GM12864 (cell line): ENCODE measurements around the gene TRAPPC10.

Source experiments
- DNase-seq: peaks from one replicate; pipeline ENCODE4 v3.0.0-alpha.2; 2011; ENCODE audit warnings: low read depth
- H3K4me3 ChIP-seq: 2 replicates; pipeline ENCODE4 v1.5.1; 2011; ENCODE audit warnings: mild to moderate bottlenecking, low read depth, low read length, control low read depth
- CTCF ChIP-seq: IDR thresholded peaks from 2 replicates; pipeline ENCODE4 v1.5.1; 2011; ENCODE audit warnings: low read depth, mild to moderate bottlenecking, moderate library complexity, low read length, control low read depth, inconsistent platforms; ENCODE audit errors: missing control alignments

Gene TRAPPC10

GRCh38 chr21:44054710-44055109 is 42.6 kb downstream of the TRAPPC10 start:
- H3K4me3 ChIP-seq = no peak overlapping the region
- DNase-seq = no peak
- no peak for TF ChIP-seq CTCF

- TF ChIP-seq CTCF = no peak
- DNase-seq = no peak
- no peak overlapping the region for H3K4me3 ChIP-seq
Observed at GRCh38 chr21:44057055-44057454, 44.9 kb downstream of the TRAPPC10 start.

GRCh38 chr21:44057960-44058651 is 46.0 kb downstream of the TRAPPC10 start:
- no peak for TF ChIP-seq CTCF
- DNase-seq = no peak
- H3K4me3 ChIP-seq = no peak overlapping the region

GRCh38 chr21:44058652-44058964 is 46.5 kb downstream of the TRAPPC10 start:
- TF ChIP-seq CTCF = no peak
- DNase-seq = no peak
- no peak overlapping the region for H3K4me3 ChIP-seq

- TF ChIP-seq CTCF = no peak
- H3K4me3 ChIP-seq = no peak overlapping the region
- no peak for DNase-seq
Observed at GRCh38 chr21:44058981-44059380, 46.9 kb downstream of the TRAPPC10 start.

- no peak for DNase-seq
- no peak for TF ChIP-seq CTCF
Observed at GRCh38 chr21:44059710-44060109, 47.6 kb downstream of the TRAPPC10 start.

GRCh38 chr21:44062380-44062779 is 50.3 kb downstream of the TRAPPC10 start:
- H3K4me3 ChIP-seq = no peak overlapping the region

More at GRCh38 chr21:44059710-44060109, 47.6 kb downstream of the TRAPPC10 start:
- no peak overlapping the region for H3K4me3 ChIP-seq

More at GRCh38 chr21:44062380-44062779, 50.3 kb downstream of the TRAPPC10 start:
- DNase-seq = no peak
- no peak for TF ChIP-seq CTCF
